Naive thymus-derived CD8-positive, alpha-beta T cell (primary cell): Measurements from ENCODE around the gene HS6ST3. TPM values are rescaled to one million over a fixed set of nuclear protein-coding genes. Genes with fewer than 3 reads are reported as not detected.

Experiments
- ATAC-seq, 2 donors: fragments of 150-1000 bp; cut with Tn5 transposase in 1 of 2; sonication (Bioruptor Pico), chemical (Tn5 transposase) in 1 of 2; 1 replicate in 1 of 2; 2 replicates in 1 of 2; pipeline ENCODE4 v1.10.0; 2021; ENCODE audit warnings: mild to moderate bottlenecking in 2 of 2, moderate library complexity in 2 of 2
- POLR2A ChIA-PET: fragments of 350-600 bp; sonication (Branson Sonifier 250); formaldehyde crosslinking; loops from one replicate; lab custom pipeline; 2021; ENCODE audit warnings: antibody characterized with exemption; lab: Charles Lee
- DNase-seq, 10 donors: peaks; one replicate each; pipeline versions ENCODE4 v3.0.0 to v3.0.0-alpha.2; 2020 to 2022
- H3K27ac Mint-ChIP-seq, 10 donors: one replicate each; pipeline ENCODE4 v1.8.0; 2020 to 2022; ENCODE audit warnings: mild to moderate bottlenecking in 10 of 10, mixed read lengths in 10 of 10, moderate library complexity in 4 of 10, inconsistent platforms in 1 of 10
- H3K27me3 Mint-ChIP-seq, 5 donors: one replicate each; pipeline ENCODE4 v1.8.0; 2021 to 2022; ENCODE audit warnings: mixed read lengths in 5 of 5
- H3K36me3 Mint-ChIP-seq, 3 donors: one replicate each; pipeline ENCODE4 v1.8.0; 2020 to 2022; ENCODE audit warnings: mixed read lengths in 3 of 3, mild to moderate bottlenecking in 2 of 3, inconsistent platforms in 1 of 3
- H3K4me1 Mint-ChIP-seq, 4 donors: one replicate each; pipeline ENCODE4 v1.8.0; 2021 to 2022; ENCODE audit warnings: mixed read lengths in 4 of 4
- H3K4me3 Mint-ChIP-seq, 10 donors: one replicate each; pipeline ENCODE4 v1.8.0; 2020 to 2022; ENCODE audit warnings: mild to moderate bottlenecking in 10 of 10, mixed read lengths in 10 of 10, moderate library complexity in 6 of 10, inconsistent platforms in 1 of 10
- H3K9me3 Mint-ChIP-seq, 9 donors: one replicate each; pipeline ENCODE4 v1.8.0; 2020 to 2022; ENCODE audit warnings: mixed read lengths in 9 of 9, mild to moderate bottlenecking in 3 of 9, inconsistent platforms in 1 of 9, moderate library complexity in 1 of 9
- polyA plus RNA-seq, 3 donors: library from polyadenylated mRNA; unstranded; fragments of 300-500 nt; fragmentation: Illumina TruSeq; gene quantifications; one replicate each; pipeline ENCODE4 v1.2.3, GENCODE V29; 2021
- total RNA-seq, 8 experiments: library from RNA in 2 of 8; stranded (reverse) in 2 of 8; gene quantifications; one replicate each; pipeline ENCODE4 v1.2.3 and lab custom pipeline; 2021 to 2026

Gene HS6ST3
- total and polyA plus RNA-seq, 5 experiments from 2014 or later = not detected

DNA sequence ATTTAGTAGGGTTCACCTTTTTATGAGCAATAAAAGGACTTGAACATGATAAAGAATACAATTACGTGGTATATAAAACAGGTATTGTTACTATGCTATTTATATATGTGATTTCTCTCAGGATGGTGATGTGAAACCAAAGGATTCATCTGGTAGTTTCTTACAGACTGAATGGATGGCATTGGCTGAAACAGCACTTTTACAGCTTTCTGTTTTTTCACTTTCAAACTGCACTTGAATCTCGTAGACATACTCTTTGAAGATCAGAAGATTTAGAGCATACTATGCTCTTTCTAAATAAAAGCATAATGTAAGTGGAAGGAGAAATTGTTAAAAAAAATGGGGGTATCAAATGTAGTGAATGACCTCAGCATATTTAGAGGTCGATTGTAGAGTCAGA is 354.8 kb downstream of the HS6ST3 start:
- Mint-ChIP-seq H3K4me3 (no peak overlapping the region), H3K9me3 (peaks cover 0 to 16% (median 5%) of the 10 kb centered on the region in 9 donors), H3K27me3 (no peaks in the 10 kb centered on the region), H3K36me3 (no peaks in the 10 kb centered on the region), H3K4me1 (no peaks in the 10 kb centered on the region), H3K27ac (no peak overlapping the region)
- POLR2A ChIA-PET = no interaction called here
- ATAC-seq (no peak), DNase-seq (no peak)

DNA sequence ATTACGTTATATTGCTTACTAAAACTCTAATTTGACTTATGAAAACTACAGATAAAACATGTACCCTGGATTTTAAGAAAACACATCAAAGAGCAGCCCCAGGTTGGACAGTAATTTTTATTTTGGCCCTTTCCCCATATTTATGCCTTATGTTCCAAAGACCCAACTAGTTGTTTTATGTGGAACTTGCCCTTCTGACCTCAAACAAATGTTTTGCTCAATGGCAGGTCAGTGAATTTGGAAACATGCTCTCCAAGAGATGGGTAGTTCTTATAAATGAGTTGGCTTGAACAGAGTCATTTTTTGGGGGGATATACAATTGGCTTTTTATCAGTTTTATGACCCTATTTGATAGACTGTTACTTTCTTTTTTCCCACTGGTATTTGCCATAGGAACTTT is 360.0 kb downstream of the HS6ST3 start:
- H3K27me3 Mint-ChIP-seq = no peaks in the 10 kb centered on the region
- H3K4me3 Mint-ChIP-seq = no peak overlapping the region
- H3K4me1 Mint-ChIP-seq = no peaks in the 10 kb centered on the region
- POLR2A ChIA-PET = no interaction called here
- peaks cover 0 to 6% (median 2%) of the 10 kb centered on the region in 9 donors for H3K9me3 Mint-ChIP-seq
- H3K27ac Mint-ChIP-seq = no peak overlapping the region
- DNase-seq (no peak), ATAC-seq (no peak)
- H3K36me3 Mint-ChIP-seq = no peaks in the 10 kb centered on the region

DNA sequence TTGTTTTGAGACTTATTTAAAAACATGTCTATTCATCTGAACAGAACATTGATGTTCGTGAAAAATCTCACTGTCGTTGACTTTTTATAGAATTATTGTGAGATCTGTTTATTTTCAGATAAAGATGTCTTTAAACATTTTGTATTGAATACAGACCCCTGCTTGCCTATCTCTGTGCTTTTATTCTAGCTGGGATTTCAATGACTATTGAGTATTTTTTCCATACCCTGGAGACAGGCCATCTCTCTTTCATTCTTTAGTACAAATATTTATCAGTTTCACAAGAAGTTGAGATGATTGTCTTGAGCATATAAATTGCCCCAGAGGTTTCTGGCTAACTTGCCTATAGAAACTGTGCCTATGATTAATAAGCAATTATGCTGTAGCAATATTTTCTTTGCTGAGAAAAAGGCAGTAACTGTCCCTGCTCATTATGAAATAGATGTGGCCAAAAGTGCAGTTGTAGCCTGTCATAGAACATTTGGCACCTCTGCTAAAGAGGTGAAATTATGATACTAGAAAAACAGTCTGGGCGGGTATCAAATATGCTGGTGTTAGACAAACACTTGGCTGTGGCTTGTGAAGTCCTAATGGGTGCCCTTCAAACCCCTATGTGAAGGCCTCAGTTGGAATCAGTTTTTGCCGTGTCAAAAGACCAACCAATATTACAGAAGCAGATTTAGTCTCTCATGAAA is 360.6 kb downstream of the HS6ST3 start:
- peaks cover 0 to 6% (median 2%) of the 10 kb centered on the region in 9 donors for H3K9me3 Mint-ChIP-seq

DNA sequence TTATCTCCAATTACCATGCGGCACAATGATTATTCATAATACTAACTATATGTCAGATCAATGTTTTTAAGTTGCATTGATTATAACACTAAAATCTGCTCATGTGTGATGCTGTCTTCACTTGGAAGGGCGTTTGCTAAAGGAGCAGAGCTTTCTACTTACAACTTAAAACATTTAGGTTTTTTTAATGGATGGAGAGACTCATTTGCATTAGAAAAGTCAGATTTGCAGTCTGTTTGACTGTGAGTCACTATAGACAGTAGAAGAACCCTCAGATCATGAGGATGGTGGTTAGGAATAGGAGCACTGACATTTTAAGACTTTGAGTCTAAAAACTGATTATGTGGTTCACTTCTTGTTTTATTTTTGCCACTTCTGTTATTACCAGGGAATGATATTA is 364.6 kb downstream of the HS6ST3 start:
- no peak overlapping the region for H3K4me3 Mint-ChIP-seq
- POLR2A ChIA-PET = no interaction called here
- H3K4me1 Mint-ChIP-seq = no peaks in the 10 kb centered on the region
- no peaks in the 10 kb centered on the region for H3K27me3 Mint-ChIP-seq
- peaks cover 0 to 5% (median 0%) of the 10 kb centered on the region in 9 donors for H3K9me3 Mint-ChIP-seq
- no peak overlapping the region for H3K27ac Mint-ChIP-seq
- no peak for DNase-seq
- no peaks in the 10 kb centered on the region for H3K36me3 Mint-ChIP-seq
- ATAC-seq = no peak

More for the DNA sequence above, 360.6 kb downstream of the HS6ST3 start:
- POLR2A ChIA-PET = no interaction called here
- Mint-ChIP-seq H3K27me3 (no peaks in the 10 kb centered on the region), H3K36me3 (no peaks in the 10 kb centered on the region), H3K4me3 (no peak overlapping the region), H3K27ac (no peak overlapping the region), H3K4me1 (no peaks in the 10 kb centered on the region)
- no peak for DNase-seq
- ATAC-seq = no peak

DNA sequence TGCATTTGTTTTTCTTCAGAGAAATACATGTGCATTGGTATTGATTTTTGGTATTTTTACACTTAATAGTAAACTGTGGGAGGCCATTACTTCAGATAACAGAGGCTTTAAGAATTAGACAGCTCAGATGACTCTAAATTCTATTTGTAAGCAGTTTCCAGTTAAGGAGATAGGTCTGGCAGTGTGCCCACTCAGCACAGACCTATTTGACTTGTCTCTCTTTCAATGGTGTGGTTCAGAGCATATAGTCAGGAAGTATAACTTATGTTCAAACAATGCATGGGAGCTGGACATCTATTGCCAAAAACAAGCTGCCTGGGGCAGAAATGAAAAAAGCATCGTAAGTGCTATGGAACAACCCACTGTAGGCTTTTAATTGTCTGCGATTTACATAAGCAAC is 370.7 kb downstream of the HS6ST3 start:
- no peak for ATAC-seq
- H3K9me3 Mint-ChIP-seq = peaks cover 0 to 17% (median 5%) of the 10 kb centered on the region in 9 donors
- no peaks in the 10 kb centered on the region for H3K27me3 Mint-ChIP-seq
- DNase-seq = no peak
- H3K4me3 Mint-ChIP-seq = no peak overlapping the region
- POLR2A ChIA-PET = no interaction called here
- no peak overlapping the region for H3K27ac Mint-ChIP-seq
- H3K36me3 Mint-ChIP-seq = no peaks in the 10 kb centered on the region
- H3K4me1 Mint-ChIP-seq = no peaks in the 10 kb centered on the region

DNA sequence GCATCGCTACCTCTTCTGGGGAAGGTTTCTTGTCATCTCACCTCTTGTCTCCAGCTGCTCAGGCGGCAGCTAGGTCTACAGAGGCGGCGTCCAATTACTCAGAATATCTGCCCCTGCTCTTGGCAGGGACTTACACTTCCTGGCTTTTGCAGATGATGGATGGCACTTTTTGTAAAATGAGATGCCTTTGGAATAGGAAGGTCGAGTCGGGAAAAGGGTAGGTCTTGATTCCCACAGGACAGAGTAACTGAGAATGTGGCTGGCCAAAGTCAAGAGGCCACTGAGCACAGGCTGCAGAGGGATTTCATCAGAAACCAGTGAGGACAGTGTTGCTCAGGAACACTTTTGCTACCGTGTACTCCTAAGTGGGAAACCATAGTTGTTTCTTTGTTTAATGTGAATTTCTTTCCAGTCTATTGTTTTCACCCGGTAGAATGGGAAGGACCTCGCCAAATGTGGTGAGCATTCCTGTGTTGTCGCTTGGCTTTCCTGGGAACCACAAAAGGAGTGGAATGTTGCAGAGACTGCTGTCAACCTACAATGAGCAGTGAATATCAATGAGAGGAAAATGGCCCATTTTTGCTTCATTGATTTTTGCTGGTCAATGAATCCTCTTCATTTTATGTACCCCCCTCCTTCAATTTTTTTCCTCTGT is 383.7 kb downstream of the HS6ST3 start:
- no peaks in the 10 kb centered on the region for H3K4me1 Mint-ChIP-seq
- H3K27me3 Mint-ChIP-seq = peaks cover 0 to 4% (median 0%) of the 10 kb centered on the region in 5 donors
- no peak overlapping the region for H3K4me3 Mint-ChIP-seq
- H3K9me3 Mint-ChIP-seq = peaks cover 0 to 10% (median 2%) of the 10 kb centered on the region in 9 donors
- DNase-seq = no peak
- POLR2A ChIA-PET = no interaction called here
- ATAC-seq = no peak
- H3K27ac Mint-ChIP-seq = no peak overlapping the region
- no peaks in the 10 kb centered on the region for H3K36me3 Mint-ChIP-seq

DNA sequence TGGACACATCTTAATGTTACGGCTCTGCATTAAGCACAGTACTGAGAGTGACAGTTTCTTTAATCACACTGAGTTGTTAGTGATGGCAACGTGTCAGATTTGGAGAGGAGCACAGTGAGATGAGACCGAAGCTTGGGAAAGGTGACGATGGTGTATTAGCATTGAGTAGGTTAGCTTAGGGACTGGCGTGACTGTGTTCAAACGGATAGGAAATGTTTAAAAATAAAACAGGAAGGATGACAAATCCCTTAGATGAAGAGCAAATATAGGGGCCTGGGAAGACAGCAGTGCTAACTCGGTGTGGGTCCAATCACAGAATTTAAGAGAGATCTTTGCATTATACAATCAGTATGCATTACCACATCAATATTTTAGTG is 384.3 kb downstream of the HS6ST3 start:
- Mint-ChIP-seq H3K4me3 (no peak overlapping the region), H3K36me3 (no peaks in the 10 kb centered on the region), H3K27ac (no peak overlapping the region), H3K27me3 (peaks cover 0 to 4% (median 0%) of the 10 kb centered on the region in 5 donors), H3K9me3 (peaks cover 0 to 13% (median 4%) of the 10 kb centered on the region in 9 donors), H3K4me1 (no peaks in the 10 kb centered on the region)
- POLR2A ChIA-PET = no interaction called here
- ATAC-seq (no peak), DNase-seq (no peak)

DNA sequence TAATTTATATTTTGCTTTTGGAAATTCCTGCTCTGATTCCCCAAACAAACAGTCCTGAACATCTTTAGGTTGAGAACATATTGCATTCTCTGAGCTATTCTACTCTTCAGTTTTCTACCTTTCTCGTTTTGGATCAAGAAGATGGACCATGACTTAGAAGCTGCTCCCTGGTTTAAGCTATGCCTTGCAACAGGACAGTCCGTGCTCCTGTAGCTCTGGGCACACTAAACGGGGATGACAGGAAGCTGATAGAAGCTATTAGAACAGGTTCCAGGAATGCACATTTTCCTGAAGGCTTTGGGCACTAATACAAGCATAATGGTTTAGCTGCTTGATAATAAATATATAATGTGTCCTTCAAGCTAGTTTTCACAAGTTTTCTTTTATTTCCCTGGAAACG is 385.2 kb downstream of the HS6ST3 start:
- Mint-ChIP-seq H3K36me3 (no peaks in the 10 kb centered on the region), H3K27ac (no peak overlapping the region), H3K9me3 (peaks cover 0 to 16% (median 4%) of the 10 kb centered on the region in 9 donors), H3K4me1 (no peaks in the 10 kb centered on the region), H3K4me3 (no peak overlapping the region), H3K27me3 (peaks cover 0 to 4% (median 0%) of the 10 kb centered on the region in 5 donors)
- no peak for DNase-seq
- POLR2A ChIA-PET = no interaction called here
- ATAC-seq = no peak

DNA sequence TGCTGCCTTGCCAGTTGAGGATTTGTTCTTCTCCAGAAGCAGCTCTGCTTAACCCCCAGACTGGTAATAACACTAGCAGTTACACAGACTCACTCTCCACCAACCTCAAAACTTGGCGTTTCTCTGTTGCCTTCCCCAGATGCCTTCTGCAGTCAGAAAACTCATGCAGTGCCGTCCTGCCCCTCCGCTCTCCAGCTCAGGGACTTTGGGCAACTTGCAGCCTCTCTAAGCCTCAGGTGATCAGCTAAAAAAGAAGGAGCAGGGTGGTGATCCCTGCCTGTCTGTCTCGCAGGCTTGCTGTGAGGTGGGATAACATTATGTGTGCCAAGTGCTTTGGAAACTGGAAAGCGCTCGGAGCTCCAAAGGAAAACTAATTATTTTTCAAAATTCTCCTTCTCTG is 391.6 kb downstream of the HS6ST3 start:
- ATAC-seq = no peak
- Mint-ChIP-seq H3K9me3 (peaks cover 0 to 13% (median 3%) of the 10 kb centered on the region in 9 donors), H3K4me1 (no peaks in the 10 kb centered on the region), H3K36me3 (no peaks in the 10 kb centered on the region), H3K4me3 (no peak overlapping the region), H3K27me3 (no peaks in the 10 kb centered on the region), H3K27ac (no peak overlapping the region)
- no peak for DNase-seq
- POLR2A ChIA-PET = no interaction called here

DNA sequence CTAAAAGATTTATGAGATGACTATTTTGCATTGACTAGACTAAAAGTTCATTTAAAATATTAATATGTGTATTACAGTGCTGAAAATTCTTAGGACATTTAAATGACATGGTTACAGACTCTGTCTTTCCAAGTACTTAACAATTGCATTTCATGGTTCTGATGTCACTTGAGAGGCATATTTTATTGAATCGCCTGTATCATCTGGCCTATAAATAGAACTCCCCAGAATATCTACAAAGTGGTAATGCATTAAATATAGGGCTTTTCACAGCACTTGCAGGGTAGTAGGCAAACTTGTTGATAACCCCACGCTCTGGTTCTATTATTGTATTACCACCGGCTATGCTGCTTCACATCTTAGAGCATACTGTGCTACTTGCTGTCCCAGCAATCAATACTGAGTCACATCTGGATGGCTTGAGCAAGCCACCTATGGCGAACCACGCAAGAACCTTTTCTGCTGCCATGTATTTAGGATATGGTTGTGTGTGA is 400.6 kb downstream of the HS6ST3 start:
- no peak overlapping the region for H3K4me3 Mint-ChIP-seq
- no peaks in the 10 kb centered on the region for H3K27me3 Mint-ChIP-seq
- peaks cover 0 to 27% (median 10%) of the 10 kb centered on the region in 9 donors for H3K9me3 Mint-ChIP-seq
- POLR2A ChIA-PET = no interaction called here
- no peak for ATAC-seq
- no peak for DNase-seq
- H3K27ac Mint-ChIP-seq = no peak overlapping the region
- no peaks in the 10 kb centered on the region for H3K36me3 Mint-ChIP-seq
- H3K4me1 Mint-ChIP-seq = no peaks in the 10 kb centered on the region

DNA sequence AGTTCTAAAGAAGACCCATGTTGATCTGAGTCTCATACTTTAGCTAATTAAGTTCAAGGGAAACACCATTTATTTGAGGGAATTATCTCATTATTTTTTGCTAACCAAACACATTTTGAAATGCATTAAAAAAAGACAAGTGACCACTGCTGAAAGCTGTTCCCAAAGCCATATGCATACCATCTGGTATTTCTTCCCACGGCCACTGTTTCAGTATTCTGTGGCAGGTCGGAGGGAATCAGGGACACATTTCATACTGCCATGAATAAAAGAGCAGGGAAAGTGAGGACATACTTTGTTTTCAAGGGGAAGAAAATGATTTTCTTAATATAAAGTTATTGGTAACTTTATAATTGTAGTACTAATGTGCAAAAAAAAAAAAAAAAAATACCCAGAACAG is 401.2 kb downstream of the HS6ST3 start:
- POLR2A ChIA-PET = no interaction called here
- DNase-seq (no peak), ATAC-seq (no peak)
- Mint-ChIP-seq H3K27me3 (no peaks in the 10 kb centered on the region), H3K36me3 (no peaks in the 10 kb centered on the region), H3K4me1 (no peaks in the 10 kb centered on the region), H3K27ac (no peak overlapping the region), H3K9me3 (peaks cover 0 to 28% (median 11%) of the 10 kb centered on the region in 9 donors), H3K4me3 (no peak overlapping the region)

DNA sequence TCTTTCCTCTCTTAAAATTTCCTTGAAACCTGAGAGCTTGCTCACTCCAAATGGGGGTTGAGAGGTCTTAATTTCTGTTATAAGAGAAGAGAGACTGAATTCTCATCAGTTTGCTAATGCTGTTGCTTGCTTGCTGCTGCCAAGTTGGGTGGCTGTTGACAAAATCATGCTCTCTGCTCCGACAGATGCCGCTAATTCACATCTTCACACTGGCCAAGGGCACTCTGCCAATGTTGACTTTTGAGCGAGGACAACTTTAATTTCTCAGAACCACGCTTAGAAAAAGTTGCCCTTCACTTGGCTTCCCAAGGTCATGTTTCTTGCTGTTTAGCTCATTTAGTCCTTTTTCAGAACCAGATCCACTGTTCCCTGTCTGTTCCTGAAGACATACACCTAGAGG is 402.9 kb downstream of the HS6ST3 start:
- Mint-ChIP-seq H3K27ac (no peak overlapping the region), H3K4me3 (no peak overlapping the region), H3K9me3 (peaks cover 0 to 32% (median 13%) of the 10 kb centered on the region in 9 donors), H3K4me1 (no peaks in the 10 kb centered on the region), H3K36me3 (no peaks in the 10 kb centered on the region), H3K27me3 (no peaks in the 10 kb centered on the region)
- POLR2A ChIA-PET = no interaction called here
- DNase-seq (no peak), ATAC-seq (no peak)

DNA sequence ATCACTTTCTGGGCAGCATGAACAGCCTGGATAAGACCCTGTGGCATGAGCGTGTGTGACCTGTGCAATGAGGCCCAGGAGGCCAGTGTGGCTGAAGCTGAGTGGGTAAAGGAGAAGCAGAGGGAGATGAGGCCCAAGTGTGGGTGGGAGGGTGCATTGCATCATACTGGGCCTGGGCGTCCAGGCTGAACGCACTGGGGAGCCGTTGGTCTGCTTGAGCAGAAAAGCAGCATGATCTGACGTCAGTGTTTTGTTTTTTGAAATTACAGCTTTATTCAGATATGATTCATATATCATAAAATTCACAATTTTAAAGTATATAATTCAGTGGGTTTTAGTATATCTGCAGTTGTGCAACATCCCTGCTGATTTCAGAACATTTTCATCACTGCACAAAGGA is 409.7 kb downstream of the HS6ST3 start:
- POLR2A ChIA-PET = no interaction called here
- peaks cover 0 to 19% (median 9%) of the 10 kb centered on the region in 9 donors for H3K9me3 Mint-ChIP-seq

More for the DNA sequence above, 409.7 kb downstream of the HS6ST3 start:
- ATAC-seq (no peak), DNase-seq (no peak)
- no peaks in the 10 kb centered on the region for H3K4me1 Mint-ChIP-seq
- H3K27me3 Mint-ChIP-seq = no peaks in the 10 kb centered on the region
- H3K36me3 Mint-ChIP-seq = no peaks in the 10 kb centered on the region
- H3K27ac Mint-ChIP-seq = no peak overlapping the region
- no peak overlapping the region for H3K4me3 Mint-ChIP-seq
